ENCODE data around the gene NIPAL3.

- TF ChIP-seq, protein P1, sequence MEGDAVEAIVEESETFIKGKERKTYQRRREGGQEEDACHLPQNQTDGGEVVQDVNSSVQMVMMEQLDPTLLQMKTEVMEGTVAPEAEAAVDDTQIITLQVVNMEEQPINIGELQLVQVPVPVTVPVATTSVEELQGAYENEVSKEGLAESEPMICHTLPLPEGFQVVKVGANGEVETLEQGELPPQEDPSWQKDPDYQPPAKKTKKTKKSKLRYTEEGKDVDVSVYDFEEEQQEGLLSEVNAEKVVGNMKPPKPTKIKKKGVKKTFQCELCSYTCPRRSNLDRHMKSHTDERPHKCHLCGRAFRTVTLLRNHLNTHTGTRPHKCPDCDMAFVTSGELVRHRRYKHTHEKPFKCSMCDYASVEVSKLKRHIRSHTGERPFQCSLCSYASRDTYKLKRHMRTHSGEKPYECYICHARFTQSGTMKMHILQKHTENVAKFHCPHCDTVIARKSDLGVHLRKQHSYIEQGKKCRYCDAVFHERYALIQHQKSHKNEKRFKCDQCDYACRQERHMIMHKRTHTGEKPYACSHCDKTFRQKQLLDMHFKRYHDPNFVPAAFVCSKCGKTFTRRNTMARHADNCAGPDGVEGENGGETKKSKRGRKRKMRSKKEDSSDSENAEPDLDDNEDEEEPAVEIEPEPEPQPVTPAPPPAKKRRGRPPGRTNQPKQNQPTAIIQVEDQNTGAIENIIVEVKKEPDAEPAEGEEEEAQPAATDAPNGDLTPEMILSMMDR (IDR thresholded peaks at IDR 0.05; ENCODE audit: insufficient read depth, low read length), result no peak
- TF ChIP-seq REST (IDR thresholded peaks at IDR 0.05; ENCODE audit: insufficient replicate concordance, low read depth) (peak; percentile 66), POLR2AphosphoS5 (IDR thresholded peaks at IDR 0.05; ENCODE audit: low read depth) (no peak), GABPA (IDR thresholded peaks at IDR 0.05; ENCODE audit: low read depth) (no peak)
Measured at GRCh38 chr1:24465099-24465498, 49.5 kb downstream of the NIPAL3 start.
